IPS DF 4.7 (cell line): ENCODE measurements around the gene RNF187.

Experiments used
- DNase-seq: peaks from one replicate; pipeline ENCODE4 v3.0.0-alpha.2; 2013; ENCODE audit warnings: low spot score; ENCODE audit errors: extremely low read depth

The RNF187 gene

DNA sequence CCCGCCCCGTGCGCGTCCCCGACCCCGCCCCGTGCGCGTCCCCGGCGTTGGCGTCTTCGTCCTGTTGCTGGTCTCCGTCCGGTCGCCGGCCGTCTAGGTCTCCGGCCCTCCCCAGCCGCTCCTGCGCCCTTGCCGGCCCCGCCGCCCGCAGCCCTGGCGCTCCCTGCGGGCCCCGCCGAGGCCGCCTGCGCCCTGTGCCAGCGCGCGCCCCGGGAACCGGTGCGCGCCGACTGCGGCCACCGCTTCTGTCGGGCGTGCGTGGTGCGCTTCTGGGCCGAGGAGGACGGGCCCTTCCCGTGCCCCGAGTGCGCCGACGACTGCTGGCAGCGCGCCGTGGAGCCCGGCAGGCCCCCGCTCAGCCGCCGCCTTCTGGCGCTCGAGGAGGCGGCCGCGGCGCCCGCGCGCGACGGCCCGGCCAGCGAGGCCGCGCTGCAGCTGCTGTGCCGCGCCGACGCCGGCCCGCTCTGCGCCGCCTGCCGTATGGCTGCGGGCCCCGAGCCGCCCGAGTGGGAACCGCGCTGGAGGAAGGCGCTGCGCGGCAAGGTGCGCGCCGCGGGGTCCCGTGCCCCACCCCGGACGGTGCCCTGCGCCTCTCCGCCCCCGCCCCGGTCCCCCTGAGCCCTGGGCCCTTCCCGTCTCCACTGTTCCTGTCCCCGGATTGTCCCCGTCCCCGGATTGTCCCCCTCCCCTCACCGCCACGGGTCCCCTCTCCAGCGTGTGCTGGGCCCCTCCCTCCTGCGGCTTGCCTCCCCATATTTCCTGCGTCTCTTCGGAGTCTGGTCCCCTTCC, at the start of gene RNF187:
TSS of gene RNF187 (plus strand) at position 47 of the 789 bp plus-strand sequence.
- no peak for DNase-seq

DNA sequence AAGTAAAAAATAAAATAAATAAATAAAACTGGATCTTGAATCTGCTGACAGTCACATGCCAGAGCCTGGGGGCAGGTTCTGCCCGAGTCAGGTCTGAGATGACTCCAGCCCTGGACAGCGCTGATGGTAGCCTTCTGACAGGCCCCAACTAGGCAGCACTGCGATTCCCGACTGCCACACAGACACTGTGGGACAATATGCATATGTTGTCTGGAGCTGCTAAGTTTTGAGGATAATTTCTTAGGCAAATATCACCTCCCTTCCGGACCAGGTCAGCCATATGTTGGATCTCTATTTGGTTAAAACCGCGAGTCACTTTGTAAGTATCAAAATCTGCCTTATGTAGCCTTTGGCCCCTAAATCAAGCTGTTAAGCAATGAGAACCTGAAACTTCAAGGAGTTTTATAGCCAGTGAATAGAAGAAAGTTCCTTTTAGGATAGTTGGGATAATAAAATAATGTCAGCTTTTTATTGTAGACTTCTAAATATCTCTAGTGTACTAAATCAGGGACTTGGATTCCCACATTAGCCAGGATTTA, 49.7 kb upstream of the RNF187 start:
- DNase-seq: no peak

DNA sequence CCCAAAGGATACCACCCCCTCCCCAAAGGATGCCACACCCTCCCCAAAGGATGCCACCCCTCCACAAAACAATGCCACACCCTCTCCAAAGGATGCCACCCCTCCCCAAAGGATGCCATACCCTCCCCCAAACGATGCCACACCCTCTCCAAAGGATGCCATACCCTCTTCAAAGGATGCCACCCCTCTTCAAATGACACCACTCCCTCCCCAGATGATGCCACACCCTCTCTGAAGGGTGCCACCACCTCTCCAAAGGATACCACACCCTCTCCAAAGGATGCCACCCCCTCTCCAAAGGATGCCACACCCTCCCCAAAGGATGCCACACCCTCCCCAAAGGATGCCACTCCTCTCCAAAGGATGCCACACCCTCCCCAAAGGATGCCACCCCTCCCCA, 48.9 kb upstream of the RNF187 start:
- DNase-seq: no peak

DNA sequence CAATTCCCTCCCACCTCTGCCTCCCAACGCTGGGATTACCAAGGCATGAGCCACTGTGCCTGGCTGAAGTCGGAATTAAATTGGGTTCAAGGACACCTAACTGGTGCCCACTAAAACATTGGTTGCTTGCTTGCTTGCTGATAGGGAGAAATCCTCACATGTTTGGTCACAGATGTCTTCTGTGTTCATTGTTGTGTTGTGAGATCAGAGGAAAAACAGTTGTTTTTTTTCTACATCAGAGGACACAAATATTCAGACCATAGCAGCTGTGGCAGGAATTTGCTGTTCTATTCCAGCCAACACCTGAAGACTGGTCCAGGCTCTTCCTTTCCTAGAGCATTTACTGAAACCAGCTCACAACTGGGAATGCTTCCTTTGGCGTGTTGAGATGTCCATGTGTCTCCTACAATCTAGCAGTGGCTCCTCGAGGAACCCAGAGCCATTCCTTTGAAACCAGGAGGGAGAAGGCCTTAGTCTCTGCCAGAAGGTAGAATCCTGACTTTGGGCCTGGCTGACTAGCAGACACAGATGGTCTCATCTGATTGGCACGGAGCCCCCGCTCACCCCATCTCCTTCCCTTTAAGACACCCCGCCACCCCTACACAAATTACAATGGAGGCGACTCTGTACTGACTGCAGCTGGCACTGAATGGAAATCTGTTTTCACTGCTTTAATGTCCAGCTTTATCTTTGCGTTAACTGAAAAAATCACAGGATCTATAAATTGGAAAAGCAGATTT, 46.3 kb upstream of the RNF187 start:
- no peak for DNase-seq

DNA sequence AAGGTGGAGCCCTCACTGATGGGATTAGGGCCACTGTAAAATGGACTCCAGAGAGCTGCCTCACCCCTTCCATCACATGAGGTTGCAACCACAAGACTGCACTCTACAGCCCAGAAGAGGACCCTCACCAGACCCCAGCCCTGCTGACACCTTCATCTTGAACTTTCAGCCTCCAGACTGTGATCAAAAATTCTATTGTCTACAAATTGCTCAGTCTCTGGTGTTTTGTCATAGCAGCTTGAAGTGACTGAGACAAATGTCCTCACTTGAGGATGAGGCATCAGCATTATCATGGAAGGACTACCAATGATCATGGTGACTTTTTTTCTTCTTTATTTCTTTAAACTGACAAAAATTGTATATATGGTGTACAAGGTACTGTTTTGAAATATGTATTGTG, 43.8 kb upstream of the RNF187 start:
- no peak for DNase-seq

DNA sequence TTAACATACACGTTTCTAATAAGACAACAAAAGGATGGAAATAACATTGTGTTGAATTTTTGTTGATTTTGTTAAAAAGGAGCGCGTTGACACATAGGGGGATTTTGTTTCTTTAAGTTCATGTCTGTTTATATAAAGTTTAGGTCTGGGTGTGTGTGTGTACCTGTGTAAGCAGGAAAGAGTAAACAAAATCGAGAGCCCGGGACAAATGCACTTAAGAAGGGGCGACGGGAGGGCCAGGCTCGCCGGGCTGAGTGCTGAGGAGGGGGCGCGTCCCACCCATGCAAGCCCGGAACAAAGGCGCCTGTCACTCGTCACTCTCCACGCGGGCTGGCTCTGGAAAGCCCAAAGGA, 41.7 kb upstream of the RNF187 start:
- no peak for DNase-seq

DNA sequence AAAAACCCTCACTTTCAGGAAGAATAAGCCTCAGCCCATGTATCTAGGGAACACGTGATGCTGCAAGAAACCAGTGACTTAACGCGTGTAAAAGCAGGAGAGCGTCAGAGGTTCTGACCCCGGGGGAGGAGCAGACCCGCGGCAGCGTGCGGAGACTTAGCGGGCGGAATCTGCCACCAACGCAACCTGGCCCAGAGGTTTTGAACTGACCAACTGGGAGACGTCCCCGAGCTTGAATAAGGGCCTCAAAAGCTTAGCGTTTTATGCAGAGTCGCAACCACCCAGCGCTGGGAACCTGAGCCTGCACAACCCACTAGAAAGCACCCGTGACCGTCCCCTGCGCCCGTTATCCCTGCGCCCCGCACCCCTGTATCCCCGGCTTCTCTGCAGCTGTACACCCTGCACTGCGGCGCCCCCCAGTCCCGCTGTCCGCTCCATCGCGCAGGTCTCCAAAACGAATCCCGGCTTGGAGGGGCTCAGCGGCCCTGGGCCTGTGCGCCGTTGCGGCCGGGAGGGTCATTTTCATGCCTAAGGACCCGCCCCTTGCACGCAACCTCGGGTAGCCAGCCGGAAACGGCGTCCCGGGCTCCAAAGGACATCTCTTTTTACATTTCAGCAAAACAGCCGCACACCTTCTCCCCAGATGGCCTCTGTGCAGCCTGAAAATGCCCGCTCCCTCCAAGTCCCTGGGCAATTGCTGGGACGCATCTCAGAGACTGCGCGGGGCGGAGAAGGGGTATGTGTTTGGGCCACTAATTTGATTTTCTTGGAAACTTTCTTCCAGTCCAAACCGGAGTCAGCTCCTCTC, 41.1 kb upstream of the RNF187 start:
- DNase-seq: no peak

DNA sequence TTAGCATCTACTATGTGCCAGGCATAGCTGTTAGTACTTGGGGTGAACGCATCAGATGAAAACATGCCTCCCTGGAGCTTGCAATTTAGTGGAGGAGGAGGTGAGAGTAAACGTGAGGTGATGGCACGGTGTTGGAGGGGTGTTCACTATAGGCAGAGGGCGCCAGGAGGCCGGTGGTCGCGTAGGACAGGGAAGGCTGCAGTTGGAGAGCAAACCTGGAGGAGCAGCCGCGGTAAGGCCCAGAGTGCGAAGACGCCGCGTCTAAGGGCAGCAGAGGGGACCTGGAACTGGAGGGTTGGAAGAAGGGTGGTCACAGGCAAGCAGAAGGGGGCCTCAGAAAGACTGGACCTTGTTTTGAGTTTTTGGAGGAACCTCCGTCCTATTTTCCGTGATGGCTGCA, 40.3 kb upstream of the RNF187 start:
- no peak for DNase-seq

DNA sequence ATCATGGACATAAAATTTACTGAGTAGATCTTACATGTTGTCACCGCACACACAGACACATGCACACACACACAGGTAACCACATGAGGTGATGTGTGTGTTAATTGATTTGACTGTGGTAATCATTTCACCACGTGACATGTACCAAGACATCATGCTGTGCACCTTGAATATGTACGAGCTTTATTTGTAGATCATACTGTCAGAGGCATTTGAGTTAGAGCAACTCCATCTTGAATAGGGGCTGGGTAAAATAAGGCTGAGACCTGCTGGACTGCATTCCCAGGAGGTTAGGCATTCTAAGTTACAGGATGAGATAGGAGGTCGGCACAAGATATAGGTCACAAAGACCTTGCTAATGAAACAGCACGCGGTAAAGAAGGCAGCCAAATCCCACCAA, 38.8 kb upstream of the RNF187 start:
- DNase-seq: no peak

DNA sequence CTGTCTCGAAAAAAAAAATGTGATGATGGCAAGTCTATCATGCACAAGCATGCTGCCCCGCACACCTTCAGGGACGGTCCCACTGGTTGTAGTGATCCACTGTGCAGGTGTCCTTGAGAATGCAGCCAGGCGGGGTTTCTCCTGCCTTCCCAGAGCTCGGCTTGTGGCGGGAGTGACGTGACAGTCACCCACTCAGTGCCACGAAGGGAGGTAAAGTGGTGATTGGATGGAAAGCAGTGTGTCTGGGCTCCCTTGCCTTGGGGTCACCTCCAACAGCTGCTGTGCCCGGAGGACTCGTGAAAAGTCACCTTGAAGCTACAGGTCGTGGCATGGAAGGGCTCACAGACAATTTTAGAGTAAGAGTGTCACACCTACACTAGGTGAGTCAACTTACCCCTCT, 37.0 kb upstream of the RNF187 start:
- no peak for DNase-seq

DNA sequence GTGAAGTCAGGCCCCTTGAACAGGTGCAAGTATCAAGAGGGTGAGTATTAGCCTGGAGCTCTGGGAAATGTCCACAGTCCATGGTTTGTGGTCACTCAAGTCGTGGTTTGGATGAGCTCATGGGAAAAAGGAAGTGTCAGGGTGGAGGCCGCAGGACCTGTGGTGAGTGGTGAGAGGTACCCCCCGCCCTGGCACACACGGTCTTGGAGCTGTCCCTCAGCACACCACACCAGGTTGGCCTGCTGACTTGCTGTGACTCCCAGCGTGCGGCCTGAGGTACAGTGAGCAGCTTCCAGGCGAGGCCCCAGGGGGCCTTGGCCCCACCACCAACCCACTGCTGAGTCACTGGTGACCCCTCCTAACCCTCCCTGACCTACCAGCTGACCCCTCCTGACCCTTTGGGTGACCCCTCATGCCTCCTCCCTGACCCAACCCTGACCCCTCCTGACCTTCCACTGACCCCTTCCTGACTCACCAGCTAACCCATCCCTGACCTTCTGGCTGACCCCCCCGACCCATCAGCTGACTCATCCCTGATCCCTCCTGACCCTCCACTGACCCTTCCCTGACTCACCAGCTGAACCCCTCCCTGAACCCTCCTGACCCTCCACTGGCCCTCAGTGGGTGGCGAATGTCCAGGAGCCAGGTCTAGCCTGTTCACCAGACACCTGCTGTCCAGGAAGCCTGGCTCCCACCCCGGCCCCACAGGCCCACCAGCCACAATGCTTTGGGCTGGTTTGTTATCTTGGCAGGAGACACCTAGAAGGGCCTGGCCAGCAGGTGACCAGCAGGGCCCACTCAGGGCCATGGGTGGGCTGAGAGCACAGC, 34.8 kb upstream of the RNF187 start:
- DNase-seq: no peak

DNA sequence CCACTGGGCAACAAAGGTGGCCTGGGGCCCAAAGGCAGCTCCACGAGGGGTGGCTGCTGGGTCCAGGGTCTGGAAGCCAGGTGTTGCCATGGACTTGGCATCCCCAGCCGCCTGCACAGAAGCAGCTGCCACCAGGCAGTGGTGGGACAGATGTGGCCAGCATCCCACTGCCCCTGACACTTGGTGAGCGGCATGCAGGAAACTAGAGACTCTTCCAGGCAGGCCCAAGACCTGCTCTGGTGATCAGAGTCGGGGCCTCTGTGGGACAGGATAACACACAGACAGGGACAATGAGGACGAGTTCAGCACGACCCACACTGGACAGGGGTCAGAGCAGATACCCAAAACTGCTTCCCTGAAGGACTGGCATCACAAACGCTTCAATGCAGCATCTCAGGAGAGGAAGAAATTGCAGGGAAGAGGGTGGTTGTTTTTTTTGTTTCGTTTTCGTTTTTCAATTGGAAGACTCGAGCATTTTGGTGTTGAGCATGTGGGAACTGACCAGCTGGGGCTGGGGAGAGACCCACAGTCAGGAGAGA, 34.1 kb upstream of the RNF187 start:
- DNase-seq: no peak

DNA sequence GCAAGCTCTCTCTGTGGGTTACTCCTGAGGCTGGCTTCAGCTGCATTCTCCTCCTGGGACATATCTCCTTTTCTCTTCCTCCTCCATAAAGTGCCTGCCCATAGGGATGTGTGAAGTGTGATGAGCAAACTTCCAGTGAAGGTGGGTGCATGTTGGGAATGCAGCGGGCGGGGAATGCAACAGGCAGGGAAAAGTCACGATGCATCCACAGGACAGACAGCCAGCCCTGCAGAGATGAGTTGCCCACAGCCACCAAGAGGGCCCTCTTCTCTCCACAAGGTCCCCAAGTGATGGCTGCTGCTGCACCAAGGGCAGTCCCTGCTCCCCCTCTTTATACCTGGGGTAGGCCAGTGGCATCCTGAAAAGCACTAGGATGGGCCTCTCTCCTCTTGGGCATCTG, 33.6 kb upstream of the RNF187 start:
- DNase-seq: no peak

DNA sequence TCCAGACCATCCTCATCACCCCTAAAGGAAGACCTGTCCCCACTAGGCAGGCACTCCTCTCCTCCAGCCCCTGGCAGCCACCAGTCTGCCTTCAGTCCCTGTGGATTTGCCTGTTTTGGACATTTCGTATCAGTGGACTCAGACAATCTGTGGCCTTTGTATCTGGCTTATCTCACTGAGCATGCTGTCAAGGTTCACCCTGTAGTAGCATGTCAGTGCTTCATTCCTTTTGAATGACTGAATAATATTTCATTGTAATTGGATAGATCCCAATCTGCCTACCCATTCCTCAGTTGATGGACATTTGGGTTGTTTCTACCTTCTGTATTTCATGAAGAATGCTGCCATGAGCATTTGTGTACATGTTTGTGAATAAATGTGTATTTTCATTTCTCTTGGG, 32.9 kb upstream of the RNF187 start:
- no peak for DNase-seq

DNA sequence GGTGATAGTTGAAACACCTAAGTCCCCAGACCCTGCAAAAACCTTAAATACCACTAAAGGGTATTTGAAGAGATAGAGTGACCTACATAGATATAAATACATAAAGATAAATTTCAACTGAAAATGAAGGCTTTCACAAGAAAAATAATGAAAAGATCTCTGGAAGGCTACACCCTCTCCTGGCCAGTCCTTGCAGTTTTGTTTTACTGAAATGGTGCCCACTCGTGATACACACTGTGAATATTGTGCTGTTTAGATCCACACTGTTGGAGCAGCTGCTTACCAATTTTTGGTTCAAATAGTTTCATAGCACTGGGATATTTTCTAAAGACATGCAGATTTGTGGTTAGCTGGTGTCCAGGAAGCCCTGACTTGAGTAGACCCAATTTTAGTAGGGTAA, 31.5 kb upstream of the RNF187 start:
- DNase-seq: no peak

DNA sequence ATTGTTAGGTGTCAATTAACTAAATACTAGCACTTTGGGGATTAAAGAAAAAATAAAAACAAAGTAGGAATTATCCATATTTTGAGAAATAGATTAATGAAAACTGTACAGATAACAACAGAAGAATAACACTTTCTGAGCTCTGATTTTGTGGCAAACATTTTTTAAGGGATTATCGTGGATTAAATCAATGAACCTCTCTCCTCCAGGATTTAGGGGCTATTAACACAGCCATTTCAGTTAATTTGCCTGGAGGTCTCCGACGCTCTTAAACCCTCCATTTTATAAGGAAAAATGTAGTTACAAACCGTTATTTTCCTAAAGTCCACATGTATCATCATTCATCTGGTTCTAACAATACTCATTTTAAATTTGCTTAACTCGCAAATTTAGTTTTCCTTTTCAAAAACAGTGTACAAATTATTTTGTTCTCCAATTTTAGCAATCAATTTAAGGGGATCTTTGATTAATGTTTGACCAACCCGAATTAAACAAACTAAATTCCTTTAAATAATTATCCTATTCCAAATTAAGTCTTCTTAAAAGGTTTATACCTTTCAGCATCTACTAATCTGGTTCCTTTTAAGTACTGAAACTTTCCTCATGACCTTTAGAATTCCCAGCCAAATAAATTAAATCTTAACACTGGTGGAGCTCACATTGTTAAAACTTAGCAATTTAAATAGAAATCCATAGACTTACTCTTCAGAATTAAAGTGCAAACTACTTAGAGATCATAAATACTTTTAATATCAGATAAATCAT, 30.7 kb upstream of the RNF187 start:
- no peak for DNase-seq

DNA sequence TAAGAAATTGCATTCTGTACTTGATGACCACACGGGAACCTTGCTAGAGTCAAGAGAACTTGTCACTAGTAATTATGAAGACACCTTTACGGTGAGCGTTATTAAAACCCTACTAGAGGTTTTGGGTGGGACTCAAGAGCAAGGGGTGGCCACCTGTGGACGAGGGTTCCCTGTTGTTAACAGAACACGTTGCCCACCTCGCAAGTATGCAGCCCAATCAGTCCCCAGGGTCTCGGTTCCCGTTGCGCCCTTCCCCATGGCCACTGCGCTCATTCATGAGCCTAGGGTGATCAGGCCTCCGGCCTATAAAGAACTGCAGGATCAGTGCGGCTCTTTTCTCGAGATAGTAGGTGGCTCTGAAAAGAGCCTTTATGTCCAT, 30.2 kb upstream of the RNF187 start:
- no peak for DNase-seq

DNA sequence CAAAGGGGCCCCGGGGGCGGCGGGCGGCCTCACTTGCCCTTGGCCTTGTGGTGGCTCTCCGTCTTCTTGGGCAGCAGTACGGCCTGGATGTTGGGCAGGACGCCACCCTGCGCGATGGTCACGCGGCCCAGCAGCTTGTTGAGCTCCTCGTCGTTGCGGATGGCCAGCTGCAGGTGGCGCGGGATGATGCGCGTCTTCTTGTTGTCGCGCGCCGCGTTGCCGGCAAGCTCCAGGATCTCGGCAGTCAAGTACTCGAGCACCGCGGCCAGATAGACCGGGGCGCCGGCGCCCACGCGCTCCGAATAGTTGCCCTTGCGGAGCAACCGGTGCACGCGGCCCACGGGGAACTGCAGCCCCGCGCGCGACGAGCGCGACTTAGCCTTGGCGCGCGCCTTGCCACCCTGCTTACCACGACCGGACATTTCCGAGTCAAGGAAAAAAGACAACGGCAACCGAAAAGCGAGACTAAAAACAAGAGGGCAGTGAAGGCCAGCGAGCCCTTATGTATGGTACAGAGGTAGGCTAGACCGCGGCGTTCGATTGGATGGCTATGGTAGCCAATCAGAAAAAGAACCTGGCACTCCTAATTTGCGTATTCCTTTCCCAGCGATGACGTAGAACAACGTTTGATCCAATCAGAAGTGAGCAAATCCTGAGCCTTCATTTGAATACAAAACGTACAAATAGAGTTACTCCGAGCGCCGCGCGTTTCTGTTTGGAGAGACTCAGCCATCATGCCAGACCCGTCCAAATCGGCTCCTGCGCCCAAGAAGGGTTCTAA, 29.6 kb upstream of the RNF187 start:
- peak; percentile 94 for DNase-seq
